Cardiac muscle cell (in vitro differentiated cells and primary cell): Measurements from ENCODE around the gene RNF7. TPM values are rescaled to one million over a fixed set of nuclear protein-coding genes. Genes with fewer than 3 reads are reported as not detected.
"Not testable (repeated sequence)": the region's sequence is repeated elsewhere in the genome, so short reads cannot be mapped to it uniquely, and the experiment has no call there.

Source experiments
- DNase-seq, 2 donors: peaks; one replicate each; pipeline versions ENCODE4 v3.0.0 to v3.0.0-alpha.2; 2010 to 2017; ENCODE audit warnings: low read depth in 1 of 2, low spot score in 1 of 2
- H3K27ac ChIP-seq: fragments of 200-600 bp; sonication (generic); 2 replicates; pipeline ENCODE4 v1.5.1; 2016
- H3K27me3 ChIP-seq: fragments of 200-600 bp; sonication (generic); 2 replicates; pipeline ENCODE4 v1.6.0; 2016; ENCODE audit warnings: control low read depth
- H3K36me3 ChIP-seq: fragments of 200-600 bp; sonication (generic); 2 replicates; pipeline ENCODE4 v1.5.1; 2016; ENCODE audit warnings: control low read depth
- H3K4me1 ChIP-seq: fragments of 200-600 bp; sonication (generic); 2 replicates; pipeline ENCODE4 v1.8.1; 2017; ENCODE audit warnings: low read depth, mild to moderate bottlenecking, mixed run types
- H3K4me3 ChIP-seq: fragments of 200-600 bp; sonication (generic); 2 replicates; pipeline ENCODE4 v1.5.1; 2016; ENCODE audit warnings: mild to moderate bottlenecking
- H3K9me3 ChIP-seq: fragments of 200-600 bp; sonication (generic); 2 replicates; pipeline ENCODE4 v1.5.1; 2017; ENCODE audit warnings: low read depth, mild to moderate bottlenecking, control low read depth
- polyA plus RNA-seq: library from polyadenylated mRNA; unstranded; fragments of >200 nt; fragmentation: Nextera tagmentation; extraction: Ambion mirVana; gene quantifications from 2 replicates; pipeline ENCODE4 v1.2.1, GENCODE V29; 2016
- total RNA-seq: library from RNA; depleted of rRNA; stranded (reverse); fragments of >200 nt; gene quantifications from 2 replicates; pipeline ENCODE4 v1.2.3, GENCODE V29; 2016
- TF ChIP-seq, protein P1 (sequence below): IDR thresholded peaks from 2 replicates; pipeline ENCODE4 v1.5.1; 2012; ENCODE audit warnings: low read depth, mild to moderate bottlenecking, low read length

RNF7 gene
- total and polyA plus RNA-seq, 2 experiments from 2014 or later, result 73.0 to 234 TPM

GRCh38 chr3:141746962-141747361 lies 8.9 kb downstream of the RNF7 start:
- Histone ChIP-seq H3K27ac (no peak overlapping the region), H3K4me3 (no peak overlapping the region), H3K36me3 (peaks cover 11% of the 10 kb centered on the region), H3K9me3 (no peaks in the 10 kb centered on the region), H3K27me3 (no peaks in the 10 kb centered on the region), H3K4me1 (no peaks in the 10 kb centered on the region)
- TF ChIP-seq, protein P1, sequence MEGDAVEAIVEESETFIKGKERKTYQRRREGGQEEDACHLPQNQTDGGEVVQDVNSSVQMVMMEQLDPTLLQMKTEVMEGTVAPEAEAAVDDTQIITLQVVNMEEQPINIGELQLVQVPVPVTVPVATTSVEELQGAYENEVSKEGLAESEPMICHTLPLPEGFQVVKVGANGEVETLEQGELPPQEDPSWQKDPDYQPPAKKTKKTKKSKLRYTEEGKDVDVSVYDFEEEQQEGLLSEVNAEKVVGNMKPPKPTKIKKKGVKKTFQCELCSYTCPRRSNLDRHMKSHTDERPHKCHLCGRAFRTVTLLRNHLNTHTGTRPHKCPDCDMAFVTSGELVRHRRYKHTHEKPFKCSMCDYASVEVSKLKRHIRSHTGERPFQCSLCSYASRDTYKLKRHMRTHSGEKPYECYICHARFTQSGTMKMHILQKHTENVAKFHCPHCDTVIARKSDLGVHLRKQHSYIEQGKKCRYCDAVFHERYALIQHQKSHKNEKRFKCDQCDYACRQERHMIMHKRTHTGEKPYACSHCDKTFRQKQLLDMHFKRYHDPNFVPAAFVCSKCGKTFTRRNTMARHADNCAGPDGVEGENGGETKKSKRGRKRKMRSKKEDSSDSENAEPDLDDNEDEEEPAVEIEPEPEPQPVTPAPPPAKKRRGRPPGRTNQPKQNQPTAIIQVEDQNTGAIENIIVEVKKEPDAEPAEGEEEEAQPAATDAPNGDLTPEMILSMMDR, result no peak
- no peak for DNase-seq

- H3K36me3 ChIP-seq, result no peaks in the 10 kb centered on the region
- DNase-seq, result no peak
- H3K4me1 ChIP-seq, result no peaks in the 10 kb centered on the region
- no peaks in the 10 kb centered on the region for H3K27me3 ChIP-seq
- H3K27ac ChIP-seq, result no peak overlapping the region
- H3K9me3 ChIP-seq, result no peaks in the 10 kb centered on the region
- TF ChIP-seq, protein P1, result no peak
- H3K4me3 ChIP-seq, result no peak overlapping the region
Observed at GRCh38 chr3:141753399-141753798, 15.3 kb downstream of the RNF7 start.

DNA sequence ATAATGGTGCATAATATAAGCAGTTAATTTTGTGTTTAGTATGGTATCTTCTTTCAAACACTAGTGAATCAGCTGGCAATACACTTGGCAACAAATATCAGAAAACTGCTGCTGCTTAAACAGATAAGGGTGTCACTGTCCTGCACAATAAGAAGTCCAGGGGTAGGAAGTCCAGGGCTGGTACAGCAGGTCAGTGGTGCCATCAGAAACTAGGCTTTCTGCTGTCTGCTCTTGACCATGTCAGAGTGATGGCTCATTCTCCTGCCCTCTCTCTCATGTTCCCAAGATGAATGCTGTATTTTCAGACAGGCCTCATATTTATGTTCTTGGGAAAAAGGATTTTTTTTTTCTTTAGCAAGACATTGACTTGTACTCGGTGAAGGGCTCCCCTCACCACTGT lies 15.9 kb downstream of the RNF7 start:
- TF ChIP-seq, protein P1, result no peak
- H3K4me1 ChIP-seq, result no peaks in the 10 kb centered on the region
- no peak overlapping the region for H3K27ac ChIP-seq
- no peak overlapping the region for H3K4me3 ChIP-seq
- H3K27me3 ChIP-seq, result no peaks in the 10 kb centered on the region
- H3K9me3 ChIP-seq, result no peaks in the 10 kb centered on the region
- no peaks in the 10 kb centered on the region for H3K36me3 ChIP-seq
- DNase-seq, result no peak

- H3K9me3 ChIP-seq, H3K4me3 ChIP-seq, DNase-seq, H3K27me3 ChIP-seq, H3K27ac ChIP-seq, H3K4me1 ChIP-seq, H3K36me3 ChIP-seq: not testable (repeated sequence)
Observed at GRCh38 chr3:141762552-141762951, 24.5 kb downstream of the RNF7 start.

DNA sequence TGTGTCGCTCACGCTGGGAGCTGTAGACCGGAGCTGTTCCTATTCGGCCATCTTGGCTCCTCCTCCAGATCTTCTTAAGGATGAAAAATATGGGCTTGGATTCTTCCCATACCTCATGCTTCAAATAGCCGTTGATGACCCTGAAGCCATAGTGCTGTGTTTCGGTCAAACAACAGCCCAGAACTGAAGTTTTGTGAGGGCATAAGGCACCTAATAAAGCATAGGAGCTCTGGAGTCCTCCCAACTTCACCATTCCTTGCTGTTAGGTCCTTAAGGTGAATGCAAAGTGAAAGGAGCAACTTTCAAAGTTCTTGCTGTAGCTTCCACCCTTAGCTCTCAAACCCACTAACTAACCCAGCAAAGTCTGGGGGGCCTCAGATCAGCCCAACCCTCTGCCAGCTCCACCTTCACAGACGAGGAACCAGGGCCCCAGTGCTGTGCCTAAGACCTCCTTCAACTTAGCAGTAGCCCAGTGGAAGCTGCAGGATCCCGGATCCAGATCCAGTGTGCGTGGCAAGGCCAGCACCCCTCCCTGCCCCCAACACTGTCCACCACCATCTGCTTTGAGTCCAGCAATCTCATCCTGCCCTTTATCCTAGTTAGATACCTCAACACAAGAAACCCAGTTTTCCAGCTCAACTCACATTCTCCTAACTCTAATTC lies 25.1 kb downstream of the RNF7 start, which contains the start of gene GRK7:
GRK7 (plus strand) TSS at position 321 of the 663 bp plus-strand sequence. CDS start 14,877 bp downstream, outside the sequence.
- no peaks in the 10 kb centered on the region for H3K4me1 ChIP-seq
- no peak within 1 kb of the TSS for H3K4me3 ChIP-seq

GRCh38 chr3:141764045-141764444 lies 25.9 kb downstream of the RNF7 start:
- no peak for DNase-seq
- Histone ChIP-seq H3K36me3 (no peaks in the 10 kb centered on the region), H3K4me1 (no peaks in the 10 kb centered on the region), H3K27ac (no peak overlapping the region), H3K9me3 (no peaks in the 10 kb centered on the region), H3K27me3 (no peaks in the 10 kb centered on the region), H3K4me3 (no peak overlapping the region)
- TF ChIP-seq, protein P1, result no peak

More for the DNA sequence above, 25.1 kb downstream of the RNF7 start, which contains the start of gene GRK7:
- Histone ChIP-seq H3K9me3 (no peaks in the 10 kb centered on the region), H3K36me3 (no peaks in the 10 kb centered on the region), H3K27me3 (no peaks in the 10 kb centered on the region), H3K27ac (no peak within 1 kb of the TSS)
- DNase-seq, result no peak
- TF ChIP-seq, protein P1, result no peak
